Natural killer cell treated with Interleukin-12 subunit alpha and Interleukin-12 subunit beta and Interleukin-15 and Interleukin-18, amount 100 ng/mL, for 72 hours (primary cell): Measurements from ENCODE around the gene RSF1. TPM values are rescaled to one million over a fixed set of nuclear protein-coding genes. Genes with fewer than 3 reads are reported as not detected.

Experiments used
- ATAC-seq, 2 donors: fragments of 150-1000 bp; cut with Tn5 transposase in 1 of 2; sonication (Bioruptor Pico), chemical (Tn5 transposase) in 1 of 2; 2 replicates each; pipeline ENCODE4 v1.10.0; 2021
- DNase-seq: peaks from one replicate; pipeline ENCODE4 v3.0.0; 2022; ENCODE audit warnings: low spot score
- H3K27ac Mint-ChIP-seq, 2 donors: 1 replicate in 1 of 2; 2 replicates in 1 of 2; pipeline ENCODE4 v1.8.0; 2022; ENCODE audit warnings: mixed read lengths in 2 of 2, mild to moderate bottlenecking in 1 of 2, moderate library complexity in 1 of 2
- H3K27me3 Mint-ChIP-seq, 2 donors: 1 replicate in 1 of 2; 2 replicates in 1 of 2; pipeline ENCODE4 v1.8.0; 2022; ENCODE audit warnings: mixed read lengths in 2 of 2
- H3K36me3 Mint-ChIP-seq: one replicate; pipeline ENCODE4 v1.8.0; 2022; ENCODE audit warnings: mixed read lengths
- H3K4me1 Mint-ChIP-seq, 2 donors: 1 replicate in 1 of 2; 2 replicates in 1 of 2; pipeline ENCODE4 v1.8.0; 2022; ENCODE audit warnings: low read depth in 2 of 2, mixed read lengths in 2 of 2, mild to moderate bottlenecking in 1 of 2
- H3K4me3 Mint-ChIP-seq: one replicate; pipeline ENCODE4 v1.8.0; 2022; ENCODE audit warnings: mixed read lengths
- H3K9me3 Mint-ChIP-seq: 2 replicates; pipeline ENCODE4 v1.8.0; 2022; ENCODE audit warnings: mixed read lengths
- total RNA-seq, 2 donors: library from RNA; stranded (reverse); gene quantifications; one replicate each; pipeline ENCODE4 v1.2.3, GENCODE V29; 2022

RSF1 gene
- total RNA-seq, 2 donors from 2014 or later = 59.9 to 68.5 TPM

GRCh38 chr11:77789061-77789730 lies 31.3 kb downstream of the RSF1 start:
- ATAC-seq (peak; percentile 20 to 53), DNase-seq (no peak)
- Mint-ChIP-seq H3K9me3 (no peaks in the 10 kb centered on the region), H3K4me1 (peaks cover 53 to 59% of the 10 kb centered on the region in 2 donors), H3K4me3 (no peak overlapping the region), H3K27me3 (no peaks in the 10 kb centered on the region), H3K36me3 (peaks cover 14% of the 10 kb centered on the region), H3K27ac (peak overlapping the region; percentile 37 to 85)

GRCh38 chr11:77784572-77784971 lies 36.0 kb downstream of the RSF1 start:
- Mint-ChIP-seq H3K9me3 (no peaks in the 10 kb centered on the region), H3K4me1 (peaks cover 29 to 34% of the 10 kb centered on the region in 2 donors), H3K27ac (no peak overlapping the region)

DNA sequence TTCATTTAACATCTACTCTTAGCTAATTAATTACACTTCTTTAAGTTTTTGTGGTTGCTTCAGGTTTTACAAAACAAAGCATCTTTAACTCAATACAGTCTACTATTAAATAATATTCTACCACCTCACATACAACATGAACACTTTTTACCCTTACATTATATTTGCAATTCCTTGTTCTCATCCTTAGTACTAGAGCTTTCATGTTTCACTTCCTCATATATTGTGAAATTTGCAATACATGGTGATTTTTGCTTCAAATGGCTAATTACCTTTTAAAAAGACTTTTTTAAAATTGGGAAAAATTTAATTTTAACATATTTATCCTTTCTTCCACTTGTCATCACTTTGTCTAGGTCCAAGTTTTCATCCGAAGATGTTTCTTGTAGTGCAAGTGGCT lies 37.5 kb downstream of the RSF1 start:
- no peak for ATAC-seq
- Mint-ChIP-seq H3K36me3 (no peaks in the 10 kb centered on the region), H3K9me3 (no peaks in the 10 kb centered on the region), H3K27ac (no peak overlapping the region), H3K27me3 (no peaks in the 10 kb centered on the region), H3K4me3 (no peak overlapping the region), H3K4me1 (peaks cover 21 to 25% of the 10 kb centered on the region in 2 donors)
- no peak for DNase-seq

More at GRCh38 chr11:77784572-77784971, 36.0 kb downstream of the RSF1 start:
- ATAC-seq (no peak), DNase-seq (no peak)
- Mint-ChIP-seq H3K36me3 (no peaks in the 10 kb centered on the region), H3K27me3 (no peaks in the 10 kb centered on the region), H3K4me3 (no peak overlapping the region)

DNA sequence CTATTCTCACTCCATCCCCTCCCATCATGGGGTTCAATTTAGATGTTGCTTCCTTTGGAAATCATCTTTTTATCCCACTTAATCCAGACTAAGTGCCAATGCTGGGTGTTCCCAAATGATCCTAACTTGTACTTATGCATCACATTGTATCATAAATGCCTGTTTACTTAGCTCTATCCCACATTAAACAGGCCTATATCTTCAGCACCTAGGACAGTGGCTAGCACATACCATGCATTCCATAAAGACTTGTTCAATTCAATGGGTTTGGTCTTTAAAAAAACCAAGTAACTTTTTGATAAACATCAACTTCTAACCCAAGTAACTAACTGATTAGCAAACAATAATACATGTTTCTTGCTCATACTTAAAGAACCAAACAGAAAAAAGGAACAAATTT lies 40.6 kb downstream of the RSF1 start:
- ATAC-seq (no peak), DNase-seq (no peak)
- no peaks in the 10 kb centered on the region for H3K9me3 Mint-ChIP-seq
- H3K27ac Mint-ChIP-seq = no peak overlapping the region
- no peak overlapping the region for H3K4me3 Mint-ChIP-seq
- no peaks in the 10 kb centered on the region for H3K27me3 Mint-ChIP-seq
- H3K4me1 Mint-ChIP-seq = peaks cover 15 to 22% of the 10 kb centered on the region in 2 donors
- no peaks in the 10 kb centered on the region for H3K36me3 Mint-ChIP-seq

DNA sequence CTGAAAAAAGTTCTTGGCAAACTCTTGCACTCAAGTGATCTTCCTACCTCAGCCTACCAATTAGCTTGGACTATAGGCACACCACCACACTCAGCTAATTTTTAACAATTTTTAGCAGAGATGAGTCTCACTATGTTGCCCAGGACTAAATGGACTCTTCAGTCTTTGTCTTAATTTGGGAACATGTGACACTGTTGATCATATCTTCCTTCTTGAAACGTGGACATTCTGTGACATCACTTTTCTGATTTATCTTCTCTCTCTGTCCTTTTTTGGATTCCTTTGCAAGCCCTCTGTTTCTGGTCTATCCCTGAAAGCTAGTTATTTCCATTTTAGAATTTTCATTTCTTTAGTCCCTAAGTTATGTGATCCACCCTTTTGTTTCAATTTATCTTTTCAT lies 42.0 kb downstream of the RSF1 start:
- DNase-seq (no peak), ATAC-seq (no peak)
- Mint-ChIP-seq H3K9me3 (no peaks in the 10 kb centered on the region), H3K27ac (peak overlapping the region in 1 of 2 donors; percentile 24), H3K4me3 (no peak overlapping the region), H3K27me3 (no peaks in the 10 kb centered on the region), H3K4me1 (peaks cover 15 to 22% of the 10 kb centered on the region in 2 donors), H3K36me3 (no peaks in the 10 kb centered on the region)

GRCh38 chr11:77778118-77778517 lies 42.4 kb downstream of the RSF1 start:
- Mint-ChIP-seq H3K9me3 (no peaks in the 10 kb centered on the region), H3K27me3 (no peaks in the 10 kb centered on the region), H3K4me3 (no peak overlapping the region), H3K27ac (no peak overlapping the region), H3K4me1 (peaks cover 15 to 22% of the 10 kb centered on the region in 2 donors), H3K36me3 (no peaks in the 10 kb centered on the region)
- ATAC-seq (no peak), DNase-seq (no peak)

GRCh38 chr11:77776455-77776854 lies 44.1 kb downstream of the RSF1 start:
- no peaks in the 10 kb centered on the region for H3K9me3 Mint-ChIP-seq
- ATAC-seq = no peak
- no peaks in the 10 kb centered on the region for H3K36me3 Mint-ChIP-seq

GRCh38 chr11:77775936-77776335 lies 44.6 kb downstream of the RSF1 start:
- Mint-ChIP-seq H3K27me3 (no peaks in the 10 kb centered on the region), H3K4me1 (peaks cover 27 to 30% of the 10 kb centered on the region in 2 donors), H3K36me3 (no peaks in the 10 kb centered on the region), H3K9me3 (no peaks in the 10 kb centered on the region), H3K4me3 (no peak overlapping the region), H3K27ac (no peak overlapping the region)
- ATAC-seq (no peak), DNase-seq (no peak)

More at GRCh38 chr11:77776455-77776854, 44.1 kb downstream of the RSF1 start:
- no peak overlapping the region for H3K27ac Mint-ChIP-seq
- no peak for DNase-seq
- no peak overlapping the region for H3K4me3 Mint-ChIP-seq
- H3K4me1 Mint-ChIP-seq = peaks cover 22 to 25% of the 10 kb centered on the region in 2 donors
- no peaks in the 10 kb centered on the region for H3K27me3 Mint-ChIP-seq

- H3K4me1 Mint-ChIP-seq = peaks cover 30 to 31% of the 10 kb centered on the region in 2 donors
- no peak for ATAC-seq
Observed at GRCh38 chr11:77771135-77771534, 49.4 kb downstream of the RSF1 start.

GRCh38 chr11:77770629-77771028 lies 49.9 kb downstream of the RSF1 start:
- Mint-ChIP-seq H3K4me1 (peaks cover 28 to 32% of the 10 kb centered on the region in 2 donors), H3K4me3 (peak overlapping the region; percentile 43), H3K9me3 (no peaks in the 10 kb centered on the region), H3K27ac (peak overlapping the region; percentile 32 to 33), H3K27me3 (no peaks in the 10 kb centered on the region), H3K36me3 (no peaks in the 10 kb centered on the region)
- DNase-seq (no peak), ATAC-seq (no peak)

More at GRCh38 chr11:77771135-77771534, 49.4 kb downstream of the RSF1 start:
- no peaks in the 10 kb centered on the region for H3K27me3 Mint-ChIP-seq
- peak overlapping the region; percentile 32 to 33 for H3K27ac Mint-ChIP-seq
- H3K36me3 Mint-ChIP-seq = no peaks in the 10 kb centered on the region
- peak overlapping the region; percentile 43 for H3K4me3 Mint-ChIP-seq
- no peak for DNase-seq
- H3K9me3 Mint-ChIP-seq = no peaks in the 10 kb centered on the region

DNA sequence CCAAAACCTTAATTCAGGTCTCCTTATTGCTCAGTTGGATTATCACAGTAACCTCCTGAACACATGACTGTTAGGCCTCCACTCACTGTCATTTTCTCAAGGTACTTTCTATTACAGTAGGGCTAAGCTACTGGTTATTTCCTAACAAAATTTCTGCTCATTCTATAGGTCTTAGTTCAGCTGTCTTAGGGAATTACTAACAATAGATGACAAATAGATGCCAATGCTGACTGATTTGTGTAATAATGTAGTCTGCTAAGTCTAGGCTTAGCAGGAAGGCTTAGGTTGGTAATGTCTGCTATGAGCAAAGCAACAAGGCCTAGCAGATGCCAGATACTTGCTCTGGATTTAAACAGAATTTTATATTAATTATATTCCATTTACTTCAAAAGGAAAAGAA lies 58.1 kb downstream of the RSF1 start:
- H3K4me3 Mint-ChIP-seq = no peak overlapping the region
- H3K9me3 Mint-ChIP-seq = no peaks in the 10 kb centered on the region
- no peaks in the 10 kb centered on the region for H3K27me3 Mint-ChIP-seq
- H3K36me3 Mint-ChIP-seq = peaks cover 16% of the 10 kb centered on the region
- no peak for DNase-seq
- peaks cover 17 to 25% of the 10 kb centered on the region in 2 donors for H3K4me1 Mint-ChIP-seq
- ATAC-seq = no peak
- H3K27ac Mint-ChIP-seq = peak overlapping the region in 1 of 2 donors; percentile 9

GRCh38 chr11:77761491-77761890 lies 59.0 kb downstream of the RSF1 start:
- no peak overlapping the region for H3K27ac Mint-ChIP-seq
- H3K36me3 Mint-ChIP-seq = peaks cover 16% of the 10 kb centered on the region
- H3K9me3 Mint-ChIP-seq = no peaks in the 10 kb centered on the region
- ATAC-seq (no peak), DNase-seq (no peak)
- H3K4me3 Mint-ChIP-seq = no peak overlapping the region
- H3K4me1 Mint-ChIP-seq = peaks cover 19 to 23% of the 10 kb centered on the region in 2 donors
- H3K27me3 Mint-ChIP-seq = no peaks in the 10 kb centered on the region

DNA sequence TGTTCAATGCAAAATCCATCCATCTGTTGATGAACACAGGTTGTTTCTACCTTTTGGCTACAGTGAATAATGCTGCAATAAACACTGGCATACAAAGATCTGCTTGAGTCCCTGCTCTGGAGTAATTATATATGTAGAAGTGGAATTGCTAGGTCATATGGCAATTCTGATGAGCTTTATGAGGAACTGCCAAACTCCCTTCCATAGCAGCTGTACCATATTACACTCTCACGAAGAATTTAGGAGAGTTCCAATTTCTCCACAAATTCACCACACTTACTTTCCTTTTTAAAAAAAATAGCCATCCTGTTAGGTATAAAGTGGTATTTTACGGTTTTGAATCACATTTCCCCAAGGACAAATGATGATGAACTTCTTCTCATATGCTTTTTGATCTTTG lies 62.2 kb downstream of the RSF1 start:
- Mint-ChIP-seq H3K4me3 (no peak overlapping the region), H3K27ac (no peak overlapping the region), H3K27me3 (no peaks in the 10 kb centered on the region), H3K4me1 (peaks cover 15 to 21% of the 10 kb centered on the region in 2 donors), H3K9me3 (no peaks in the 10 kb centered on the region), H3K36me3 (peaks cover 13% of the 10 kb centered on the region)
- ATAC-seq (no peak), DNase-seq (no peak)

DNA sequence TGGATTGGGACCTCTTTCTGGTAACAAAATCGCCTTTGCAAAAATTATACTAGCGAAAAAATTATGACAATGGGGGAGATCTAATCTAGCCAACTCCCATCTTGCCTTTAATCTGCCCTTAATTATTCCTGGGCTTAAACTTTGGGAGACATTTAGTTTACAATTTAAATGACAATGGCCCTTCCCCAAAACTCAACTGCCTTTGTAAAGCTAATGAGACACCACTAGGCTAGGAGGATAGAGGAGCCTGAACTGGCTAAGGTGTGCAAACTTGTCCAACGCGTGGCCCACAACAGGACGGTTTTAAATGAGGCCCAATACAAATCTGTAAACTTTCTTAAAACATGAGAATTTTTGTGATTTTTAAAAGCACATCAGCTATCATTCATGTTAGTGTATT lies 67.3 kb downstream of the RSF1 start:
- Mint-ChIP-seq H3K27ac (no peak overlapping the region), H3K4me1 (peaks cover 22% of the 10 kb centered on the region in 2 donors), H3K36me3 (peaks cover 6% of the 10 kb centered on the region)

DNA sequence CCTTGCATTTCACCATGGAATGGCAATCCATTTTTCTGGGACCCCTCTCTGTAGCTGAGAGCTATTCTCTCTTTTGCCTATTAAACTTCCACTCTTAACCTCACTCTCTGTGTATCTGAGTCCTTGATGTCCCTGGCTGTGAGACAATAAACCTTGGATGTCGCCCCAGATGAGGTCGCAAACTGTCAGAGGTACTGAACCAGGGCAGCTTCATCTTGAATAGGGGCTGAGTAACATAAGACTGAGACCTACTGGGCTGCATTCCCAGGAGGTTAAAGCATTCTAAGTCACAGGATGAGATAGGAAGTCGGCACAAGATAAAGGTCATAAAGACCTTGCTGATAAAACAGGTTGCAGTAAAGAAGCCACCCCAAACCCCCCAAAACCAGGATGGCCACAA lies 68.0 kb downstream of the RSF1 start:
- H3K36me3 Mint-ChIP-seq = peaks cover 6% of the 10 kb centered on the region
- no peak overlapping the region for H3K27ac Mint-ChIP-seq
- peaks cover 25% of the 10 kb centered on the region in 2 donors for H3K4me1 Mint-ChIP-seq
- DNase-seq (no peak), ATAC-seq (no peak)
- H3K4me3 Mint-ChIP-seq = no peak overlapping the region
- no peaks in the 10 kb centered on the region for H3K27me3 Mint-ChIP-seq
- no peaks in the 10 kb centered on the region for H3K9me3 Mint-ChIP-seq

More for the DNA sequence above, 67.3 kb downstream of the RSF1 start:
- H3K9me3 Mint-ChIP-seq = no peaks in the 10 kb centered on the region
- ATAC-seq = no peak
- no peak for DNase-seq
- H3K27me3 Mint-ChIP-seq = no peaks in the 10 kb centered on the region
- H3K4me3 Mint-ChIP-seq = no peak overlapping the region
